ENCODE data around the gene PRKN.

The PRKN gene

GRCh38 chr6:161379834-161380582, 1347.6 kb downstream of the PRKN start:
- H3K27me3 ChIP-seq (ENCODE audit: low read depth, low read length), result no peaks in the 10 kb centered on the region
- no peaks in the 10 kb centered on the region for H4K20me1 ChIP-seq (ENCODE audit: insufficient read depth, low read length)
- no peaks in the 10 kb centered on the region for H3K79me2 ChIP-seq (ENCODE audit: low read length)
- no peak overlapping the region for H3K27ac ChIP-seq (ENCODE audit: low read length)
- no peak overlapping the region for H3K4me3 ChIP-seq (ENCODE audit: low read length)
- peaks cover 7% of the 10 kb centered on the region for H3K4me1 ChIP-seq (ENCODE audit: low read length)
- no peak overlapping the region for H3K4me2 ChIP-seq (ENCODE audit: low read length)
- H2AFZ ChIP-seq (ENCODE audit: low read depth, low read length), result no peak overlapping the region
- H3K36me3 ChIP-seq (replicated peaks; ENCODE audit: low read depth, low read length), result no peaks in the 10 kb centered on the region
- TF ChIP-seq CTCF (IDR thresholded peaks at IDR 0.05; ENCODE audit: low read depth, low read length) (no peak), EZH2phosphoT487 (IDR thresholded peaks at IDR 0.05; ENCODE audit: low read depth) (no peak)
- H3K9ac ChIP-seq (ENCODE audit: low read length), result no peak overlapping the region
- H3K9me3 ChIP-seq (ENCODE audit: insufficient read depth, low read length), result no peaks in the 10 kb centered on the region

GRCh38 chr6:161378115-161378514, 1349.5 kb downstream of the PRKN start:
- H2AFZ ChIP-seq (ENCODE audit: low read depth, low read length), result no peak overlapping the region
- no peaks in the 10 kb centered on the region for H3K36me3 ChIP-seq (replicated peaks; ENCODE audit: low read depth, low read length)
- no peak overlapping the region for H3K4me2 ChIP-seq (ENCODE audit: low read length)
- TF ChIP-seq EZH2phosphoT487 (IDR thresholded peaks at IDR 0.05; ENCODE audit: low read depth), result no peak
- TF ChIP-seq CTCF (IDR thresholded peaks at IDR 0.05; ENCODE audit: low read depth, low read length), result no peak
- H3K27ac ChIP-seq (ENCODE audit: low read length), result no peak overlapping the region
- H3K79me2 ChIP-seq (ENCODE audit: low read length), result no peaks in the 10 kb centered on the region
- no peaks in the 10 kb centered on the region for H3K9me3 ChIP-seq (ENCODE audit: insufficient read depth, low read length)
- no peaks in the 10 kb centered on the region for H3K27me3 ChIP-seq (ENCODE audit: low read depth, low read length)
- peaks cover 12% of the 10 kb centered on the region for H3K4me1 ChIP-seq (ENCODE audit: low read length)
- no peak overlapping the region for H3K9ac ChIP-seq (ENCODE audit: low read length)
- H4K20me1 ChIP-seq (ENCODE audit: insufficient read depth, low read length), result no peaks in the 10 kb centered on the region
- H3K4me3 ChIP-seq (ENCODE audit: low read length), result no peak overlapping the region

- Histone ChIP-seq H3K4me3 (ENCODE audit: low read length) (no peak overlapping the region), H3K36me3 (replicated peaks; ENCODE audit: low read depth, low read length) (no peaks in the 10 kb centered on the region), H4K20me1 (ENCODE audit: insufficient read depth, low read length) (no peaks in the 10 kb centered on the region), H3K9me3 (ENCODE audit: insufficient read depth, low read length) (no peaks in the 10 kb centered on the region), H3K4me2 (ENCODE audit: low read length) (no peak overlapping the region), H2AFZ (ENCODE audit: low read depth, low read length) (no peak overlapping the region), H3K27ac (ENCODE audit: low read length) (no peak overlapping the region), H3K27me3 (ENCODE audit: low read depth, low read length) (no peaks in the 10 kb centered on the region), H3K9ac (ENCODE audit: low read length) (no peak overlapping the region), H3K79me2 (ENCODE audit: low read length) (no peaks in the 10 kb centered on the region), H3K4me1 (ENCODE audit: low read length) (peaks cover 12% of the 10 kb centered on the region)
- no peak for TF ChIP-seq EZH2phosphoT487 (IDR thresholded peaks at IDR 0.05; ENCODE audit: low read depth)
- no peak for TF ChIP-seq CTCF (IDR thresholded peaks at IDR 0.05; ENCODE audit: low read depth, low read length)
Observed at GRCh38 chr6:161377116-161377515, 1350.5 kb downstream of the PRKN start.

- H3K27me3 ChIP-seq (ENCODE audit: low read depth, low read length), result no peaks in the 10 kb centered on the region
- H3K4me1 ChIP-seq (ENCODE audit: low read length), result peaks cover 12% of the 10 kb centered on the region
- TF ChIP-seq CTCF (IDR thresholded peaks at IDR 0.05; ENCODE audit: low read depth, low read length) (no peak), EZH2phosphoT487 (IDR thresholded peaks at IDR 0.05; ENCODE audit: low read depth) (no peak)
Observed at GRCh38 chr6:161376367-161376766, 1351.2 kb downstream of the PRKN start.

More at GRCh38 chr6:161376367-161376766, 1351.2 kb downstream of the PRKN start:
- Histone ChIP-seq H3K4me3 (ENCODE audit: low read length) (no peak overlapping the region), H3K9ac (ENCODE audit: low read length) (no peak overlapping the region), H2AFZ (ENCODE audit: low read depth, low read length) (no peak overlapping the region), H3K9me3 (ENCODE audit: insufficient read depth, low read length) (no peaks in the 10 kb centered on the region), H3K27ac (ENCODE audit: low read length) (no peak overlapping the region), H3K36me3 (replicated peaks; ENCODE audit: low read depth, low read length) (no peaks in the 10 kb centered on the region), H3K79me2 (ENCODE audit: low read length) (no peaks in the 10 kb centered on the region), H4K20me1 (ENCODE audit: insufficient read depth, low read length) (no peaks in the 10 kb centered on the region), H3K4me2 (ENCODE audit: low read length) (no peak overlapping the region)

Measured in OCI-LY3 (cell line).